Right cardiac atrium (tissue), 5 donors: Measurements from ENCODE around the gene UTP15. TPM values are rescaled to one million over a fixed set of nuclear protein-coding genes. Genes with fewer than 3 reads are reported as not detected.

Source experiments
- ATAC-seq, 2 donors: fragments of 200-7000 bp; cut with Tn5 transposase; one replicate each; pipeline versions ENCODE4 v1.8.0 to v1.9.1; 2020; ENCODE audit warnings: moderate library complexity in 2 of 2, mild to moderate bottlenecking in 1 of 2
- DNase-seq, 3 donors: peaks; one replicate each; pipeline ENCODE4 v3.0.0-alpha.2; 2020
- H3K27ac ChIP-seq: one replicate; pipeline ENCODE4 v1.5.1; 2013; ENCODE audit warnings: mild to moderate bottlenecking, low read length, control low read depth, moderate library complexity
- H3K27me3 ChIP-seq: one replicate; pipeline ENCODE4 v1.6.1; 2013; ENCODE audit not compliant: control insufficient read depth, insufficient read depth
- H3K4me1 ChIP-seq: one replicate; pipeline ENCODE4 v1.6.1; 2013; ENCODE audit warnings: low read length; ENCODE audit not compliant: control insufficient read depth, insufficient read depth
- H3K4me3 ChIP-seq: one replicate; pipeline ENCODE4 v1.5.1; 2013; ENCODE audit warnings: low read length, control low read depth
- H3K9me3 ChIP-seq: one replicate; pipeline ENCODE4 v1.6.1; 2013; ENCODE audit warnings: low read length; ENCODE audit not compliant: control insufficient read depth
- WGBS: extraction: QIAGEN DNeasy Blood & Tissue Kit; methylation state at CpG from one replicate; pipeline ENCODE4 v1.1.7; 2013; 5-methylcytosine and 5-hydroxymethylcytosine counted together
- intact Hi-C, 4 donors: fragments of 100-400 bp; cut with DNase I; formaldehyde crosslinking; loops; one replicate each; pipeline versions ENCODE4 v1.11.0 to v1.14.0; 2022 to 2023
- polyA plus RNA-seq: library from polyadenylated mRNA; stranded (reverse); fragments of 200-250 nt; gene quantifications from one replicate; pipeline ENCODE4 v1.2.3, GENCODE V29; 2013
- total RNA-seq, 4 donors: library from RNA; stranded (reverse); fragmentation: NEBNext Ultra II Directional; extraction: Animal tissue kit (Norgen Biotek cat#: 25700); gene quantifications; one replicate each; pipeline ENCODE4 v1.2.1, GENCODE V29; 2021
- donor health status: healthy with polysubstance abuse.
- donor health status: DM: no; HTN: yes; CAD: no.
- donor health status: DM: no; HTN: no; CAD: no.
- donor health status: DM: no; HTN: yes; CAD: no; lungs with severe emphysema.
- donor health status: DM: yes; HTN: yes; CAD: no.

The UTP15 gene
- total and polyA plus RNA-seq, 5 donors = 3.4 to 13.4 (median 11.5) TPM

GRCh38 chr5:73606206-73606753 lies 40.7 kb downstream of the UTP15 start:
- ATAC-seq = no peak

DNA sequence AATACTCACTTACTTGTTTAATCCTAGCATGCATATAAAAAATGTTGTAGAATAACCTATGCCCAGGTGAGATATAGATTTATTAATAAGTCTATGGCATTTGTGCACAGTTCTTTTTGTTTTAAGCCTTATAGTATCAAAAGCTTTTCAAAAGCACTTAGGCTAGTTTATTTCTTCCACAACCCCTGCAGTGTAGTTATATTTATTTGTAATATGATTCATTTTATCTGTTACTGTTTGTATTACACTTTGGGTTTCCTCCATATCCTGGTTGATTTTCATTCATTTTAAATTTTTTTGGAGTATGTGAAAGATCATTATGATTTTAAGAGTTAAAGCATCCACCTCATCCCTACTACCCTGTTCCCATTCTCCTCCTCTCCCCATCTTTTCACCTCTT lies 41.7 kb downstream of the UTP15 start:
- no peak for DNase-seq
- Histone ChIP-seq H3K4me1 (no peaks in the 10 kb centered on the region), H3K9me3 (no peaks in the 10 kb centered on the region), H3K27ac (no peak overlapping the region), H3K4me3 (no peak overlapping the region), H3K27me3 (no peaks in the 10 kb centered on the region)
- intact Hi-C loops = no loop called here
- no peak for ATAC-seq

More at GRCh38 chr5:73606206-73606753, 40.7 kb downstream of the UTP15 start:
- H3K4me3 ChIP-seq = no peak overlapping the region
- H3K27ac ChIP-seq = no peak overlapping the region
- intact Hi-C loops = no loop called here
- WGBS = 49% methylated on average over 3 of the region's 3 CpGs
- no peak for DNase-seq
- H3K9me3 ChIP-seq = no peaks in the 10 kb centered on the region
- no peaks in the 10 kb centered on the region for H3K27me3 ChIP-seq
- no peaks in the 10 kb centered on the region for H3K4me1 ChIP-seq

GRCh38 chr5:73612799-73613198 lies 47.3 kb downstream of the UTP15 start:
- Histone ChIP-seq H3K4me3 (no peak overlapping the region), H3K4me1 (no peaks in the 10 kb centered on the region), H3K27ac (no peak overlapping the region), H3K9me3 (no peaks in the 10 kb centered on the region), H3K27me3 (no peaks in the 10 kb centered on the region)
- WGBS = 88% methylated on average over 3 of the region's 3 CpGs
- DNase-seq (no peak), ATAC-seq (no peak)
- intact Hi-C loops = no loop called here

DNA sequence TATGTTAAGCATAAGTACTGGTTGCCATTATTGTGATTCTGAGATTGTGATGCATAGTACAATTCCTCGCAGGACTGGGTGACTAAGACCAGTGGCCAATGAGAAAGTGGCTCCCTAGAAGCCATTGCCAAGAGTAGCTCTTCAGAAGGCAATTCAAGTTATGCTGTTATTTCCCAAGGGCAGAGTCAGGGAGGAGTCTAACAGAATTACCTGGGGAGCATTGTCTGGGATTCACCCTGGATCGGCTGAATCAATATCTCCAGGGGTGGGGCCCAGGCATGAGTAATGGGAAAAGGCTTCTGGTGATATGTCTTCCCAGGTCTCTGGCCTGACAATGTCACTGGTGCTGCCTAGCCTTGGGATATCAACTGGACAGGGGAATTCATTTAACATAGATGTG lies 49.5 kb downstream of the UTP15 start:
- H3K9me3 ChIP-seq = no peaks in the 10 kb centered on the region
- 78% methylated on average over 2 of the region's 2 CpGs for WGBS
- H3K4me3 ChIP-seq = no peak overlapping the region
- H3K27ac ChIP-seq = no peak overlapping the region
- DNase-seq = no peak
- intact Hi-C loops = no loop called here
- H3K27me3 ChIP-seq = no peaks in the 10 kb centered on the region
- no peaks in the 10 kb centered on the region for H3K4me1 ChIP-seq
- ATAC-seq = no peak

GRCh38 chr5:73615947-73616346 lies 50.4 kb downstream of the UTP15 start:
- Histone ChIP-seq H3K27me3 (no peaks in the 10 kb centered on the region), H3K4me1 (no peaks in the 10 kb centered on the region), H3K9me3 (no peaks in the 10 kb centered on the region), H3K27ac (no peak overlapping the region), H3K4me3 (no peak overlapping the region)
- intact Hi-C loops = no loop called here
- WGBS = 87% methylated on average over 4 of the region's 4 CpGs
- DNase-seq (no peak), ATAC-seq (no peak)

DNA sequence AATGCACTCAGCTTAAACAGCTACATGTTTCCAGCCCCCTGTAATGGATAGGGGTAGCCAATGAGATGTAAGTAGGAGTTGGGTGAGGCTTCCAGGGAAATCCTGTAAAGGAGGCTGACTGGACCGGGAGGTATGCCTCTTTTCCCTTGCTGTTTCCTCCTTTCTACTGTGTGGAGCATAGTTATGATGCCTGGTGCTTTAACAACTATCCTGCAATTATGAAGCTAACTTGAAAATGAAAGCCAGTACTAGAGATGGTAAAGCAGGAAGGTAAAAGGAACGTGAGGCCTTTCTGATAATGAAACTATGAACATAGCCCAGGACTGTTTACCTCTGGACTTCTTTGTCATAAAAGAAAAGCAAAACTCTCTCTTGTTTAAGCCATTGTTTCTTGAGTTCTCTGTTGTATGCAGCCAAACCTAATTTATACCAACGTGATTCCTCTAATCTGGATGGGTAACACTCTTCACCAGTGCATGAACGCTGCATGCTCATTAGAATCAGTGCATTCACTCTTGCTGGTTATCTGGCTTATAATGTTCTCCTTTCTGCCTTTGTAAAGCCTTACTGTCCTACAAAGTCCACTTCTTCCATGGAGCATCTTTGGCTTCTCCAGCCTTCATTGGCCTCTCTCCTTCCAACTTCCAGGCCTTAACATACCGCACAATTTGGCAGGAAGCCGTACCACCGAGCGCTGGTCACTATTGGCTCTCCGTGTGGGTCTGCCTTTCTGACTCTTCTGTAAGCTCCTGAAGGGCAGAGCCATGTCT lies 52.2 kb downstream of the UTP15 start:
- Histone ChIP-seq H3K27me3 (no peaks in the 10 kb centered on the region), H3K9me3 (no peaks in the 10 kb centered on the region), H3K4me3 (no peak overlapping the region), H3K4me1 (no peaks in the 10 kb centered on the region), H3K27ac (no peak overlapping the region)
- ATAC-seq (no peak), DNase-seq (no peak)
- 75% methylated on average over 9 of the region's 9 CpGs for WGBS
- intact Hi-C loops = no loop called here

GRCh38 chr5:73619606-73620333 lies 54.2 kb downstream of the UTP15 start:
- Histone ChIP-seq H3K4me3 (no peak overlapping the region), H3K4me1 (no peaks in the 10 kb centered on the region), H3K9me3 (no peaks in the 10 kb centered on the region), H3K27ac (no peak overlapping the region), H3K27me3 (no peaks in the 10 kb centered on the region)
- intact Hi-C loops = no loop called here
- DNase-seq (no peak), ATAC-seq (no peak)
- 57% methylated on average over 4 of the region's 4 CpGs for WGBS

- DNase-seq (no peak), ATAC-seq (no peak)
- no peaks in the 10 kb centered on the region for H3K27me3 ChIP-seq
- no peak overlapping the region for H3K4me3 ChIP-seq
- no peaks in the 10 kb centered on the region for H3K9me3 ChIP-seq
- H3K4me1 ChIP-seq = no peaks in the 10 kb centered on the region
- intact Hi-C loops = no loop called here
- 80% methylated on average over 1 of the region's 1 CpG for WGBS
- H3K27ac ChIP-seq = no peak overlapping the region
These were observed 54.8 kb downstream of the UTP15 start for GRCh38 chr5:73620334-73620687.

GRCh38 chr5:73623060-73623459 lies 57.5 kb downstream of the UTP15 start:
- H3K9me3 ChIP-seq = no peaks in the 10 kb centered on the region
- no peak overlapping the region for H3K27ac ChIP-seq
- intact Hi-C loops = no loop called here
- ATAC-seq (no peak), DNase-seq (no peak)
- 97% methylated on average over 2 of the region's 2 CpGs for WGBS
- no peaks in the 10 kb centered on the region for H3K27me3 ChIP-seq
- H3K4me3 ChIP-seq = no peak overlapping the region
- H3K4me1 ChIP-seq = no peaks in the 10 kb centered on the region

- no peak for ATAC-seq
- Histone ChIP-seq H3K27ac (no peak overlapping the region), H3K4me1 (no peaks in the 10 kb centered on the region), H3K4me3 (no peak overlapping the region), H3K9me3 (no peaks in the 10 kb centered on the region), H3K27me3 (no peaks in the 10 kb centered on the region)
- WGBS = 71% methylated on average over 2 of the region's 2 CpGs
- no peak for DNase-seq
- intact Hi-C loops = no loop called here
These were observed 58.4 kb downstream of the UTP15 start for GRCh38 chr5:73623901-73624404.

GRCh38 chr5:73624888-73625287 lies 59.3 kb downstream of the UTP15 start:
- intact Hi-C loops = no loop called here
- H3K27me3 ChIP-seq = no peaks in the 10 kb centered on the region
- DNase-seq (no peak), ATAC-seq (no peak)
- H3K27ac ChIP-seq = no peak overlapping the region
- no peak overlapping the region for H3K4me3 ChIP-seq
- whole genome bisulfite sequencing = 84% methylated on average over 6 of the region's 6 CpGs
- H3K9me3 ChIP-seq = no peaks in the 10 kb centered on the region
- H3K4me1 ChIP-seq = no peaks in the 10 kb centered on the region
